Trophoblast cell (in vitro differentiated cells and primary cell): Measurements from ENCODE around the gene GSX2.

ENCODE experiments used
- DNase-seq, 2 donors: peaks; one replicate each; pipeline ENCODE4 v3.0.0-alpha.2; 2016
- H2AFZ ChIP-seq: 2 replicates; pipeline ENCODE4 v1.6.1; 2013; ENCODE audit warnings: low read length, moderate library complexity, mild to moderate bottlenecking; ENCODE audit not compliant: insufficient read depth, poor library complexity
- H2AK5ac ChIP-seq: 2 replicates; pipeline ENCODE4 v1.6.1; 2013; ENCODE audit warnings: mild to moderate bottlenecking, low read length
- H2BK120ac ChIP-seq: 2 replicates; pipeline ENCODE4 v1.6.1; 2013; ENCODE audit warnings: low read length, mild to moderate bottlenecking, moderate library complexity; ENCODE audit not compliant: insufficient read depth, poor library complexity
- H2BK12ac ChIP-seq: 2 replicates; pipeline ENCODE4 v1.6.1; 2013; ENCODE audit warnings: mild to moderate bottlenecking, low read length, moderate library complexity
- H2BK5ac ChIP-seq: 2 replicates; pipeline ENCODE4 v1.6.1; 2013; ENCODE audit warnings: low read length, low read depth, moderate library complexity, mild to moderate bottlenecking; ENCODE audit not compliant: poor library complexity
- H3K14ac ChIP-seq: 2 replicates; pipeline ENCODE4 v1.6.1; 2013; ENCODE audit warnings: mild to moderate bottlenecking, low read length
- H3K18ac ChIP-seq: 2 replicates; pipeline ENCODE4 v1.6.1; 2013; ENCODE audit warnings: mild to moderate bottlenecking, low read length
- H3K23ac ChIP-seq: 2 replicates; pipeline ENCODE4 v1.6.1; 2013; ENCODE audit warnings: low read length
- H3K27ac ChIP-seq: 2 replicates; pipeline ENCODE4 v1.5.1; 2013; ENCODE audit warnings: low read depth, mild to moderate bottlenecking, inconsistent platforms, low read length, moderate library complexity
- H3K27me3 ChIP-seq: 2 replicates; pipeline ENCODE4 v1.6.1; 2013; ENCODE audit warnings: inconsistent platforms, mild to moderate bottlenecking, low read length, moderate library complexity; ENCODE audit not compliant: insufficient read depth
- H3K36me3 ChIP-seq, 2 experiments: 1 replicate in 1 of 2; 2 replicates in 1 of 2; pipeline ENCODE4 v1.6.1; 2013; ENCODE audit warnings: low read length in 2 of 2, mild to moderate bottlenecking in 2 of 2, moderate library complexity in 1 of 2; ENCODE audit not compliant: insufficient read depth in 2 of 2, control insufficient read depth in 1 of 2
- H3K4ac ChIP-seq: 2 replicates; pipeline ENCODE4 v1.6.1; 2013; ENCODE audit warnings: low read depth, mild to moderate bottlenecking, low read length, moderate library complexity
- H3K4me1 ChIP-seq, 2 experiments: 1 replicate in 1 of 2; 2 replicates in 1 of 2; pipeline ENCODE4 v1.6.1; 2013; ENCODE audit warnings: low read length in 2 of 2, mild to moderate bottlenecking in 2 of 2, moderate library complexity in 1 of 2; ENCODE audit not compliant: insufficient read depth in 2 of 2, control insufficient read depth in 1 of 2
- H3K4me2 ChIP-seq: 2 replicates; pipeline ENCODE4 v1.6.1; 2013; ENCODE audit warnings: inconsistent platforms, mild to moderate bottlenecking, low read length, moderate library complexity
- H3K4me3 ChIP-seq: 2 replicates; pipeline ENCODE4 v1.5.1; 2013; ENCODE audit warnings: mild to moderate bottlenecking, low read depth, low read length, inconsistent platforms
- H3K79me1 ChIP-seq: one replicate; pipeline ENCODE4 v1.6.1; 2013; ENCODE audit warnings: low read length
- H3K79me2 ChIP-seq: 2 replicates; pipeline ENCODE4 v1.6.1; 2013; ENCODE audit warnings: low read length, mild to moderate bottlenecking; ENCODE audit not compliant: control insufficient read depth, insufficient read depth, poor library complexity
- H3K9ac ChIP-seq: 2 replicates; pipeline ENCODE4 v1.6.1; 2013; ENCODE audit warnings: mild to moderate bottlenecking, low read length
- H3K9me3 ChIP-seq: 2 replicates; pipeline ENCODE4 v1.6.1; 2013; ENCODE audit warnings: low read depth, mild to moderate bottlenecking, control low read depth, inconsistent platforms, low read length; ENCODE audit not compliant: insufficient read depth
- H4K12ac ChIP-seq: 2 replicates; pipeline ENCODE4 v1.6.1; 2013; ENCODE audit warnings: low read depth, mild to moderate bottlenecking, low read length, moderate library complexity
- H4K8ac ChIP-seq: 2 replicates; pipeline ENCODE4 v1.6.1; 2013; ENCODE audit warnings: low read depth, mild to moderate bottlenecking, low read length, moderate library complexity
- H4K91ac ChIP-seq: one replicate; pipeline ENCODE4 v1.6.1; 2013; ENCODE audit warnings: low read depth, mild to moderate bottlenecking, low read length, moderate library complexity
- WGBS: extraction: QIAGEN DNeasy Blood & Tissue Kit; methylation state at CpG from one replicate; pipeline ENCODE4 v1.1.7; 2013; ENCODE audit warnings: missing lambda C conversion rate; ENCODE audit not compliant: insufficient read length, insufficient coverage; ENCODE audit errors: extremely low coverage; 5-methylcytosine and 5-hydroxymethylcytosine counted together

GSX2 gene

GRCh38 chr4:54076673-54077072, 23.3 kb upstream of the GSX2 start:
- no peak overlapping the region for H2BK5ac ChIP-seq

GRCh38 chr4:54077812-54078211, 22.2 kb upstream of the GSX2 start:
- Histone ChIP-seq H3K27me3 (no peaks in the 10 kb centered on the region), H4K91ac (peak overlapping the region; percentile 62), H2BK5ac (no peak overlapping the region), H3K9ac (no peak overlapping the region), H3K79me1 (peaks cover 4% of the 10 kb centered on the region), H3K4ac (no peak overlapping the region), H2BK120ac (peak overlapping the region; percentile 63), H2AFZ (no peak overlapping the region), H3K9me3 (no peaks in the 10 kb centered on the region), H3K14ac (no peak overlapping the region), H3K23ac (no peak overlapping the region), H3K4me1 (peaks cover 4 to 6% of the 10 kb centered on the region in 2 experiments), H3K4me2 (no peak overlapping the region), H3K79me2 (no peaks in the 10 kb centered on the region), H2AK5ac (no peak overlapping the region), H3K36me3 (no peaks in the 10 kb centered on the region), H4K8ac (no peak overlapping the region), H3K27ac (no peak overlapping the region), H3K18ac (no peak overlapping the region), H2BK12ac (peak overlapping the region; percentile 69), H4K12ac (no peak overlapping the region), H3K4me3 (no peak overlapping the region)
- DNase-seq, result peak in 1 of 2 donors; percentile 75
- WGBS, result no CpG with 5 or more reads among the region's 1 CpG

More at GRCh38 chr4:54076673-54077072, 23.3 kb upstream of the GSX2 start:
- Histone ChIP-seq H2AK5ac (no peak overlapping the region), H4K91ac (no peak overlapping the region), H3K4me1 (peaks cover 2 to 4% of the 10 kb centered on the region in 2 experiments), H2BK120ac (no peak overlapping the region), H4K12ac (no peak overlapping the region), H3K4me2 (no peak overlapping the region), H3K23ac (no peak overlapping the region), H3K27me3 (no peaks in the 10 kb centered on the region), H3K9ac (no peak overlapping the region), H3K4ac (no peak overlapping the region), H3K14ac (no peak overlapping the region), H4K8ac (no peak overlapping the region), H3K4me3 (no peak overlapping the region), H3K18ac (no peak overlapping the region), H3K79me2 (no peaks in the 10 kb centered on the region), H3K9me3 (no peaks in the 10 kb centered on the region), H3K79me1 (peaks cover 2% of the 10 kb centered on the region), H3K27ac (no peak overlapping the region), H2BK12ac (no peak overlapping the region), H2AFZ (no peak overlapping the region), H3K36me3 (no peaks in the 10 kb centered on the region)
- DNase-seq, result peak in 1 of 2 donors; percentile 70

- no peak overlapping the region for H4K12ac ChIP-seq
These were observed 17.8 kb upstream of the GSX2 start for GRCh38 chr4:54082168-54082567.

GRCh38 chr4:54085284-54085683, 14.7 kb upstream of the GSX2 start:
- Histone ChIP-seq H2BK120ac (no peak overlapping the region), H4K12ac (no peak overlapping the region), H2BK5ac (no peak overlapping the region), H3K4me3 (no peak overlapping the region), H3K14ac (no peak overlapping the region), H3K9me3 (no peaks in the 10 kb centered on the region), H3K23ac (no peak overlapping the region), H4K8ac (no peak overlapping the region), H3K18ac (no peak overlapping the region), H3K27me3 (no peaks in the 10 kb centered on the region), H3K4me1 (peaks cover 3 to 4% of the 10 kb centered on the region in 2 experiments), H4K91ac (no peak overlapping the region), H3K9ac (no peak overlapping the region), H3K79me1 (peaks cover 4% of the 10 kb centered on the region), H3K4ac (no peak overlapping the region), H2BK12ac (no peak overlapping the region), H3K27ac (no peak overlapping the region), H2AK5ac (no peak overlapping the region), H2AFZ (no peak overlapping the region), H3K36me3 (no peaks in the 10 kb centered on the region), H3K79me2 (no peaks in the 10 kb centered on the region), H3K4me2 (no peak overlapping the region)
- peak in 1 of 2 donors; percentile 11 for DNase-seq
- no CpG with 5 or more reads among the region's 3 CpGs for WGBS

More at GRCh38 chr4:54082168-54082567, 17.8 kb upstream of the GSX2 start:
- peaks cover 4% of the 10 kb centered on the region for H3K79me1 ChIP-seq
- peak overlapping the region; percentile 64 for H3K27ac ChIP-seq
- H3K18ac ChIP-seq, result no peak overlapping the region
- no peak overlapping the region for H3K9ac ChIP-seq
- H2BK12ac ChIP-seq, result no peak overlapping the region
- no peak overlapping the region for H2BK120ac ChIP-seq
- no peak overlapping the region for H3K23ac ChIP-seq
- WGBS, result no CpG with 5 or more reads among the region's 1 CpG
- DNase-seq, result peak; percentile 86 to 96
- no peaks in the 10 kb centered on the region for H3K79me2 ChIP-seq
- H3K9me3 ChIP-seq, result no peaks in the 10 kb centered on the region
- no peak overlapping the region for H4K91ac ChIP-seq
- H3K27me3 ChIP-seq, result no peaks in the 10 kb centered on the region
- no peak overlapping the region for H3K4me3 ChIP-seq
- H3K14ac ChIP-seq, result no peak overlapping the region
- peaks cover 4 to 5% of the 10 kb centered on the region in 2 experiments for H3K4me1 ChIP-seq
- H3K36me3 ChIP-seq, result no peaks in the 10 kb centered on the region
- no peak overlapping the region for H2AK5ac ChIP-seq
- no peak overlapping the region for H4K8ac ChIP-seq
- no peak overlapping the region for H2AFZ ChIP-seq
- H3K4me2 ChIP-seq, result no peak overlapping the region
- H3K4ac ChIP-seq, result no peak overlapping the region
- no peak overlapping the region for H2BK5ac ChIP-seq
